ENCODE data around the gene ADAMTS8.

Gene ADAMTS8

GRCh38 chr11:130420478-130421198 lies 7.8 kb downstream of the ADAMTS8 start:
- DNase-seq (ENCODE audit: low read depth in 2 of 2), result no peak

GRCh38 chr11:130418756-130419155 lies 9.7 kb downstream of the ADAMTS8 start:
- no peak for DNase-seq (ENCODE audit: low read depth in 2 of 2)

GRCh38 chr11:130418210-130418609 lies 10.2 kb downstream of the ADAMTS8 start:
- no peak for DNase-seq (ENCODE audit: low read depth in 2 of 2)

- no peak for DNase-seq (ENCODE audit: low read depth in 2 of 2)
Observed at GRCh38 chr11:130416906-130417305, 11.5 kb downstream of the ADAMTS8 start.

- no peak for DNase-seq (ENCODE audit: low read depth in 2 of 2)
Observed at GRCh38 chr11:130416530-130416882, 11.9 kb downstream of the ADAMTS8 start.

GRCh38 chr11:130415731-130416529 lies 12.5 kb downstream of the ADAMTS8 start:
- DNase-seq (ENCODE audit: low read depth in 2 of 2), result no peak

- DNase-seq (ENCODE audit: low read depth in 2 of 2), result no peak
Observed at GRCh38 chr11:130414107-130415080, 14.0 kb downstream of the ADAMTS8 start.

GRCh38 chr11:130413405-130414106 lies 14.9 kb downstream of the ADAMTS8 start:
- DNase-seq (ENCODE audit: low read depth in 2 of 2), result no peak

- DNase-seq (ENCODE audit: low read depth in 2 of 2), result no peak
Observed at GRCh38 chr11:130411223-130411622, 17.2 kb downstream of the ADAMTS8 start.

- DNase-seq (ENCODE audit: low read depth in 2 of 2), result no peak
Observed at GRCh38 chr11:130409594-130410388, 18.6 kb downstream of the ADAMTS8 start.

- no peak for DNase-seq (ENCODE audit: low read depth in 2 of 2)
Observed at GRCh38 chr11:130408901-130409300, 19.5 kb downstream of the ADAMTS8 start.

- DNase-seq (ENCODE audit: low read depth in 2 of 2), result no peak
Observed at GRCh38 chr11:130408401-130408890, 20.0 kb downstream of the ADAMTS8 start.

- no peak for DNase-seq (ENCODE audit: low read depth in 2 of 2)
Observed at GRCh38 chr11:130407978-130408377, 20.4 kb downstream of the ADAMTS8 start.

GRCh38 chr11:130405428-130405827 lies 23.0 kb downstream of the ADAMTS8 start:
- no peak for DNase-seq (ENCODE audit: low read depth in 2 of 2)

- no peak for DNase-seq (ENCODE audit: low read depth in 2 of 2)
Observed at GRCh38 chr11:130404727-130405126, 23.7 kb downstream of the ADAMTS8 start.

GRCh38 chr11:130403967-130404366 lies 24.4 kb downstream of the ADAMTS8 start:
- DNase-seq (ENCODE audit: low read depth in 2 of 2), result no peak

GRCh38 chr11:130403271-130403804 lies 25.1 kb downstream of the ADAMTS8 start:
- no peak for DNase-seq (ENCODE audit: low read depth in 2 of 2)

- DNase-seq (ENCODE audit: low read depth in 2 of 2), result no peak
Observed at GRCh38 chr11:130402570-130402969, 25.8 kb downstream of the ADAMTS8 start.

- no peak for DNase-seq (ENCODE audit: low read depth in 2 of 2)
Observed at GRCh38 chr11:130400781-130401483, 27.5 kb downstream of the ADAMTS8 start.

Measured in stimulated activated CD4-positive, alpha-beta T cell treated with anti-CD3 and anti-CD28 coated beads, Interleukin-1b, Interleukin-23, amount 100 ng/mL, for 1 hour (primary cell).